ENCODE data around the gene NTM.

NTM gene

DNA sequence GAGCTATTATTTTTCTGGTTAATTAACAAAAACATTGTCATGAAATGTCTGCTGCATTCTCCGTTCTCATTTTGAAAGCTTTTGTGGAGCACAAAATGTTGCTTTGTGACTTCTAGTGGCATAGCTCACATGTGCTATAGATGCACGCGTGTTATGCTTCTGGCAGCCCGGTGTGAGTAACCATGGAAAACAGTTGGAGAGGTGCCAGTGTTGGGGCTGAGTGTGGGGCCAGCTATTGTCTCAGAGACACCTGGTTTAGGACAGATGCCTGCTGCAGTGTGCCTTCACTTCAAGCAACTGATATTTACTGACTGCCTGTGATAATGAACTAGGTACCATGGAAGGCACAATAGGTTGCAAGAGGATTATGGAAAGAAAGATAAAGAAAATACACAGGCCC, 760.6 kb downstream of the NTM start:
- DNase-seq: no peak

DNA sequence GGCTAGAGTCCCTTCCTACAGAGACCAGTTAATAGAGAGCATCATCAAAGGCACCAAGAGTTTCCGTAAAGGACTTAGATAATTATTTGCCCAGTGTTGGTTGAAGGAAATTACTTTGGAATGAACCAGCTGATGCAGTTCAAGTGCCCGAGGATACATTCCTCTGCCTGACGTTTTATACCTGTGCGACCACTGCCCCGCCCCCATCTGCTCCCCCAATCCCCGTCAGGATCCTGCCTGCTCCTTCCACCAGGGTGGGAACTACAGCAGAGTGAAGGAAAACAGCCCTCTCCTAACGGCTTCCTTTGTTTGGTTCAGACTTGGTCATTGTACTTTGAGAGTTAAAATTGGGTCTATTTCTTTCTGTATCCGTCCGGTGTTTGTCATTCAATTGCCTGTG, 761.5 kb downstream of the NTM start:
- DNase-seq: no peak

DNA sequence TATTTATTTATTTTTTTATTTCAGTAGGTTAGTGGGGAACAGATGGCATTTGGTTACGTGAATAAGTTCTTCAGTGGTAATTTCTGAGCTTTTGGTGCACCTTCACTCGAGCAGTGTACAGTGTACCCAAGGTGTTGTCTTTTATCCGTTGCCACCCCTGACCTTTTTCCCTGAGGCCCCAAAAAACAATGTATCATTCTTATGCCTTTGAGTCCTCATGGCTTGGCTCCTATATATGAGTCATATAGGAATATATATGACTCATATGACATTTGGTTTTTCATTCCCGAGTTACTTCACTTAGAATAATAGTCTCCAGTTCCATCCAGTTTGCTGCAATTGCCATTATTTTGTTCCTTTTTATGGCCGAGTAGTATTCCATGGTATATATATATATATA, 763.9 kb downstream of the NTM start:
- no peak for DNase-seq

DNA sequence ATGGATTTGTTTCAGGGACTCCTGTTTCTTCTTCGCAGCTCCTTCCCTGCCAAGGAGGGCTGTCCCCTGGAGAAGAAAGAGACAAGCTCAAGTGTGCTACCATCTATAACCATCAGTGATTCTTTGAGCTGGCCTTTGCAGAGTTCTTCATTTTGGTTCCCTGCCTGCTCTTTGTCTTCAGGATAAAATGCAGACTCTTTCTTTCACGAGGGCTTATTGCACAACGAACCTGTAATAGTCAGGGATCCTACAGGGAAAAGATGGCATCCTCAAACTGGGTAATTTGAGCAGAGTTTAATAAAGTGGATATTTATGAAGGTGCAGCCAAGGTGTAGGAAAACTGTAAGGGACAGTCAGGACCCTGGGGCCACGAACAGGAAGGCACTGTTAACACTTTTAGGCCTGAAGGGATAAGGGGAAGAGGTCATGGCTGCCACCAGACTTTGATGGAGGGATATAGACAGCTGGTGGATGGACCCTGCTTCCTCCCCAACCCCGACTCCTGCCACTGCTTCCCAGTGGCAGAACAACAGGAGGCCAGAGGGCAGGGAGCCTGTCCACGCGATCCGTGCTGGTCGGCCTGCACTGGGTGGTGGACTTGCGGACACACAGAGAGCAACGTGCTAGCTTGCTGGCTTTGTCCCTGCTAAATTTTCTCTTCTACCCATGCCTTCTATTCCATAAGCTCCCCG, 767.0 kb downstream of the NTM start:
- no peak for DNase-seq

DNA sequence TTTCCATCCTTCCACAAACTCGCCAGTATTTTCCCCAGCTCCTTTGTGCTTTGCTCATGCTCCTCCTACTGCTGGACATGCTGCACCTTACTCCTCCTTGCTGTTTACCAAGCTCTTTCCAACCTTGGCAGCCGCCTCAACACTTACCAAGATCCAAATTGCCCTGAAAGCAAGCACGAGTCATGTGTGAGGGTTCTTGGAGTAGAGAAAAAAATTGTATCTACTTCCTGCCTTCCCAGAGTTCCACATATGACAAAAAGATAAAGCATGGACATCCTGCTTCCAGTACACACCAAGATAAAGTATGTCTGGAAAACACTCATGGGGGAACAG, 767.5 kb downstream of the NTM start:
- no peak for DNase-seq

DNA sequence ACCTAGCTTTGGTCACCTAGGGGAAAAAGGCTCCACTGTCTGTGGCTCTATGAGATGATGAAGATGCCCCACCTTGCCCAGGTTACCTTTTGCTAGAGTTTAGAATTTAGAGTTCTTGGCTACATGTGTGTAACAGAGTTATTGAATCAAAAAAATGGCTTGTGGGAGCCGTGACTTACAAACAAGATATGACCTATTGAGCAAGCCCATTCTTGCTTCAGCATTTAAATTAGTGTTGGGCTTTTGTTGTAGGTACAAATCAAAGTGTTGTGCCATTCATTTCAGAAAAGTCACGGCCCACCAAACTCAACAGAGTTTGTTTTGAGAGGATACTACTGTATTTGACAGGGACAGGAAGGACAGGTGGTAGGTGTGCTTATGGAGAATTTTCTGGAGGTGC, 768.8 kb downstream of the NTM start:
- DNase-seq: no peak

DNA sequence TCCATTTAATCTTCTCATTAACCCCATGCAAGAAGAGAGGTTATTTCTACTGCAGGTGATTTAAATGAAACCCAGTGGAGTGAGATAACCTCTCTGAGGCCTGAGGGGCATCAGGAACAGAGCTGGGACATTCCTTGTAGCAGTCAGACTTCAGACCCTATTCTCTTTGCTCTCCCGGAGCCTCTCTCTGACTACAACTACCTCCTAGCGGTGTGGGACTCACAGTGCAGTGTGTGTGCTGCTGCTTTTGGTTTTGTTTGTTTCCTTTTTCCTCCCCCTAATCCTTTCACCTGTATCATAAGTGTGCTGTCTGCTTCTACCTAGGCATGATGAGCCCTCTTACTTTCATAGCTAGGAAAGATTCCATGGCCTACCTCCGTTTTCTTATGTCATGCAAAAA, 769.6 kb downstream of the NTM start:
- no peak for DNase-seq

DNA sequence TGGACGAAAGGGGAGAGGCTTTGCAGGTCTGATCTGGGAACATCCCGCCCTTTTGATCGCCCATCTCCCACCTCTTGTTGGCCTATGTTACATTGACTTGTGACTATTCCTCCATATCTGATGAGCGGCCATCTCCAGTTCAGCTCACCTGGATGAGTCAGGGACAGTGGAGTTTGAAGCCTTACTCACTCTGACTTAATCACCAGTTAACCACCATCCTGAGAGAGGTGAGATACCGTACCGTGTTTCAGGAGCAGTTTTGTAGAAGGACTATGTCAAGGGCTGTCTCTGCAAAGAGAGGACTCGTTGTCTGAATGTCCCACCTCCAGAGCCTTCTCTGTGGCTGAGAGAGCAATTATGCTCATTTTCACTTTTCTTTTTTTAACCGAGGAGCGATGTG, 771.7 kb downstream of the NTM start:
- no peak for DNase-seq

DNA sequence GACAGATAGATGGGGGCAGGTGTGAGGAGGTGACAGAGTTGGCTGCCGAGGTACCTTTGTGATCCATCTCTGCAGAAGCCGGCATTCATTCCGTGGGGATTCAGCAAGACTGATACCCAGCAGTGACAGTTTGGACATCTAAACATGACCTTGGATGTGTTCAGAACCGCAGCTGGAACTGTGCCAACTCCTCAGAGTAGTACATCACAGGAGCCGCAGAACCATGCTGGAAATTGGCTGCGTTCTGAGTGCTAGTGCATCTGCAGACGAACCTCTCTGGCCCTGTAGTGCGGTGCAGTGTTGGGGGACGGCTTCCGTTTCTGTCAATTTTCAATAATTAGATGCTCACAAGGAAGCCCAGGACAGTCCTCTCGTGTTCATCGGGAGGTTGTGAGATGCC, 772.1 kb downstream of the NTM start:
- DNase-seq: no peak

DNA sequence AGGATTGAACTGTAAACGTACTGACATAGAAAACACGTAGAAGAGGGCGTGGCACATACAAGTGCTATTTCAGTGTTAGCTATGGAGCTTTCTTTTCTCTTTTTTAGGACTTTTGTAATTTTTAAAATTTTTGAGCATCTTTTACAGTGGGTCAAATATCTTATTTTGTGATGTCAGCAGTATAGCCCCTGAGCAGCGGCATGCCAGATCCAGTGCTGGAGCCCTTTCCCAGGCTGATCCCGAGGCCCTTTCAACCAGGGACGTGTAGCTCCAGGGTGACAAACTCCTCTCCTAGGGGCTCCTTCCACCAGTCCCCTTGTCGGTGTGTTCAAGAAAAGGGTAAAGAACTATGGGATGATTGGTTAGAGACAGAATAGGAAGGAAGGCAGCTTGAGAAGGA, 777.0 kb downstream of the NTM start:
- no peak for DNase-seq

DNA sequence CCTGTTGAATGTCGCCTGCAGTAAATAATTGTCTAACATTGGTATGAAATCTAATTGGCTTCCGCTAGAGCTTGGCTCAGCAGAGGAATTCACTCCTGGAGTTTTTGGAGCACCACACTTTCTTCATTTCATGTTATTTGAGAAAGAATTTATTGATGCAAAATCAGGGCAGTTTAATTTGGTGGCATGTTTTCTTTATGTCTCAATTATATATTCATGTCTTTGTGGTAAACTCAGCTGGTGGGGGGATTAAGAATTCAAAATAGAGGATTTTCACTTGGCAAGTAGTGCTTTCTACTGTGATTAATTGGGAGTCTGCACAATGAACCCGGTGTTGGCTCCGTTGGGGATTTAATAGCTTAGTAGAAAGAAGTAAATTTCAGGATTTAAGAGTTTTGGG, 784.4 kb downstream of the NTM start:
- DNase-seq: no peak

DNA sequence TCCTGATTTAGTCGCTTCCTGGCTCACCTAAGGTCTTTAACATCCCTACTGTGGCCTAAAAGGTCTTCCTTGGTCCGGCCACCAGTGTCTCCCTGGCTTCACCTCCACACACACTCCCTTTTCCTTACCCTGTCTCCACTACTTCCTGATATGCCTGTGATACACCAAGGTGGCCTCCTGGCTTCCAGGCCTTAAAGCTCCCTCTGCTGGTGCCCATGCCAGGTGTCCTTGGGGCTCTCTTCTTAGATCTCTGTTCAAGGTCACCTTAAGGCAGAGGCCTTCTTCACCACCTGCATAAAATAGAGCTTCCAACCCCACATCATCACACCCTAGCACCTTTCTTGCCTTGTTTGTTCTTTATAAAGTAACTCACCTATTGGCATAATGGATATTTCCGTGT, 787.7 kb downstream of the NTM start:
- DNase-seq: no peak

DNA sequence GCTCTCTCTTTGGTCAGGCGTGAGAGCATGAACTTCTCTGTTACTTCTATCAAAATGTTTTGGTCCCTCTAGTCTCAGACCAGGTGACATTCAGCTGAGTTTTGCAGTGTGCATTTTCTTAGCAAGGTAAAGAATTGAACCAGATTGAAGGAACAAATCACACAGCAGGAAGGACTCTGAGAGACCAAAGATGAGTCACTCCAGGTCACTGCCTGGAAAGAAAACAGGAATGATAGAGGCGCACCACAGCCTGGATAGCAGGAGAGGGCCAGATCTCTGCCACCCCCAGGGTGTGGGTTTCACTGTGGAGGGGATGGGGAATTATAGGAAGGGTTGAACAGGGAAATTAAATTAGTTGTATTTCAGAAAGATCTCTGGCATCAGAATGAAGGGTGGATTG, 788.3 kb downstream of the NTM start:
- no peak for DNase-seq

DNA sequence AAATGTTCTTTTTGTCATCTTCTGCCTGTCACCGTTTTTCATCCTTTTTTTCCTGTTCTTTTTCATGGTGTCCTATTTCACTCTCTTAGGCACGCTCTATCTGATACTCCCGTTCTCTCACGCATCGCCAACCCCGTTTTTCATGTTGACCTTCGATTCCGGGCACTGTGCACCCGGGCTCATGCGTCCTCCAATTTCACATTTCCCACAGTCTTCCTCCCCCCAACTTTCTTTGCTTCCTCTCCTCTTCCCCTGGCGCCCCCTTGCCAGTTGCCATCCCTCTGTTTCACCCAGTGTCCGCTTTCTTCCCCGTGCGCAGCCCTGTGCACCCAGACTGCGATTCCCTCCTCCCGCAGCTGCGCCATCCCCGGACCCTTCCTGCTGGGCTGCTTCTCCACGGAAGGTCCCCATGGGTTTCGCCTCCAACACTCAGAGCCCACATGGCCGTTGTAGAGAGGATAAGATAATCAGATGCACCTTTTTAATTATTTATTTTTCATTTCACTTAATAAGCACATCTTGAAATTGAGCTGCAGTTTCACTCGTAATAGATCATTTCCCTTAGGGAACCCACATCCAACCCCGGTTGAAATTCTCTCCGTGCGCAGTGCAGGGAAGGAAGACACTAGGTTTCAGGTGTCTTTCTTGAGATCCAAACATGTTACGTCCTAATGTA, 791.1 kb downstream of the NTM start:
- DNase-seq: no peak

DNA sequence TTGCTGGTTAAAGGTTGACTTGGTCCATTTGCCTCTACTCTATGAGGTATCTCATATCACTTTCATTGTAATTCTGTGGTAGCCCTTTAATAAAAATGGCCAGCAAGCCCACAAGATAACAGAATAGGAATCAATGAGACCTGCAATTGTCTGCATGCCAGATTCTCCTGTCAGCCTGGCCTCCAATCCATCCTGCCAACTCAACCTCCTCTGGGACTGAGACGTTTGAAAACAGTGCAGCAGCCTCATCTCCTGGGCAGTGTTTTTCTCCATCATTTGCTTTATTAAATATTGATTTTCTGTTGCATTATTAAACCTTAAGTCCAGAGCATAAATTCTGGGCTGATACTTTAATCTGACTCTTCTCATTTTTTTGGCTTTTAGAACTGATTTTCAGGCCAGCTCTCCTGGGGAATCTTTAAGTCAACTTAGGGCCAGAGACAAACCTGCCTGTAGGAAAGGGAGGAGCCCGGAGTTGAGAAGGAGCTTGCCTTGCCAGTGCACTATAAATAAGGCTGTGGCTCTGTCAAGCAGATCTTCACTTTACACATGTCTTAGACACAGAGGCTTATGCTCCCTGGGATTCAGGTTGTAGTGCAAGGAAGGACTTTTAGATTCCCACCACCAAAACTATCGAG, 798.0 kb downstream of the NTM start:
- no peak for DNase-seq

DNA sequence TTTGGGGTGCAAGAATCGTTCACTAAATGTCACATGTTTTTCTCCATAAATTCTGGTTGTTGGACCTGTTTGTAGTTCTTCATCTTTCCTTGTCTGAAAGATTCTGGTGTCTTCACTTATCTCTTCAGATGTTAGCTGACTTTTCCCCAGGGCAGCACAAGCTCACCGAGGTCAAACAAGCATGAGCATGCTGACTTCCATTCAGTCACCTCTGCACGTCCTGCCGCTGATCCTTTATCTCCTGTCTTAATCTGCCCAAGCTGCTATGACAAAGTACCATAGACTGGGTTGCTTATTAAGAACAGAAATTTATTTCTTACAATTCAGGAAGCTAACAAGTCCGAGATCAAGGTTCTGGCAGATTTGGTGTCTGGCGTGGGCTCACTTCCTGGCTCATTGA, 800.6 kb downstream of the NTM start:
- no peak for DNase-seq

DNA sequence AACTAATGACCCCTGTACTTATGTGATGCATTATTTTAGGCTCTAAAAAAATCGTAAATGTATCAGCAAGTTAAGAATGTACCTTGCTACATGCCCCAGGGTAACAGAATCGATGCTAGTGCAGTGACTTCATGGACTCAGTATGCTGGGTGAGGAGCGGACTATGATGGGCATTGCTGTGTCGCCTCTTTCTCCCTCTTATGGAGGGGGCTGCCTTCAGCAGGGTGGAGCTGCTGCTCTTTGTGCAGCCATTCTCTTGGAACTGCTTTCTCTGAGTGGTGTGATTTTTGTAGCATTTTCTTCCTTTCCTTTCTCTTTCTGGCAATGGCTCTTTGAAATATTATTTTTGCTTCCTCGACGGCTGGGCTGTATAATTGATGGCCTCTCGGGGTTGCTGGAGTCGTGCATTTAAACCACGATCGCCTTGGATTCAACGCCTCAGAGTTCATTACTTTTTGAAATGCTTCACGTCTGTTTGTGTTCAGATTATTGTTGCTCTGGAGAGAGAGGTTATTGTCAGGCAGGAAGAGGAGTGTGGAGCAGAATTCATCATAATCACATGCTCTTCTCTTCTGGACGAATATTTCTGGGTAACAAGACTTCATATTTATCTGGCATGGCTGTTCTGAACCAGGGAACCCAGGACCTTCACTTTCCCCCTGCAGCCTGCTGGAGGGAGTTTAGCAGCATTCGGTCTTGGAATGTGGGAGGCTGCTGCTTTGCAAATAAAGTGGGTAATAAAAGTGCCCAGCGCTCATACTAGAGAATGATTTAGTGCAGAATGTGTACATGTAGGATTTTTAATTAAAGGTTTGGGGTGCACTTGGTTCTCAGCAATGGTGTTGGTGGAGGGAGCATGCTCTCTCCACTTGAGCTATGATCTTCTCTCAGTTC, 804.2 kb downstream of the NTM start:
- no peak for DNase-seq

DNA sequence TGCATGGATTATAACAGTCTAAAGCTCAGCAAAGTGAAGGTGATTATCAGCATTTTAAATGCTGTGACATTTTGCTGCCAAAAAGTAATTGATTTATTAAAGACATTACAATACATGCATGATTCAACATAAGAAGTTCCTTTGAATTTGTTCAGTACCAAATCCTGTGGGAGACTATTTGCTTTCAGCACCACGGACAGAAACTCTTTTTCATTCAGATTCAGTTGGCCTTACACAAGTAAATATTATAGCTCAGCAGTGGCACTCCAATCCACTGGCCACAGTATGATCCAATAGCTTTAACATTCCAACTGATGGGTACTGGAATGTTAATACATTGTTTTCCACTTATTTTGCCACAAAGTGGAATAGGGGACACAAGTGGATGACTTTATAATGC, 806.7 kb downstream of the NTM start:
- no peak for DNase-seq

DNA sequence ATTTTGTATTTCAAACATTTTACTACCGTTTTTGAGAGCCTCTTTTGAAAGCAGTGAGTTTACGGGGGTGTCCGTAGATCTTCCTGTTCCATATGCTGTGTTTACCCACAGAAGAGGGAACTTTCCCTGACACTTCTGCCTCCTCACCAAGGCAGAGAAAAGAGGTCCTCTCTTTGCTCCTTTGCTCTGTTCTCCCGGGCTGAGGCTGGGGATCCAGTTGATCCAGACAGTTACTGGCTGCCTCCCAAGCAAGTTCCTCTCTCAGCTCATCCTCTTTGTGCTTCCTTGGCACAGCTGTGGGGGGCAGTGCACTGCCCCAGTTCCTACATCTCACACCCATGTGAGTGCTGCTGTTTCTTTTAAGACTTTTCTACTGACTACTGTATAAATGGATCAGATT, 813.7 kb downstream of the NTM start:
- DNase-seq: no peak

DNA sequence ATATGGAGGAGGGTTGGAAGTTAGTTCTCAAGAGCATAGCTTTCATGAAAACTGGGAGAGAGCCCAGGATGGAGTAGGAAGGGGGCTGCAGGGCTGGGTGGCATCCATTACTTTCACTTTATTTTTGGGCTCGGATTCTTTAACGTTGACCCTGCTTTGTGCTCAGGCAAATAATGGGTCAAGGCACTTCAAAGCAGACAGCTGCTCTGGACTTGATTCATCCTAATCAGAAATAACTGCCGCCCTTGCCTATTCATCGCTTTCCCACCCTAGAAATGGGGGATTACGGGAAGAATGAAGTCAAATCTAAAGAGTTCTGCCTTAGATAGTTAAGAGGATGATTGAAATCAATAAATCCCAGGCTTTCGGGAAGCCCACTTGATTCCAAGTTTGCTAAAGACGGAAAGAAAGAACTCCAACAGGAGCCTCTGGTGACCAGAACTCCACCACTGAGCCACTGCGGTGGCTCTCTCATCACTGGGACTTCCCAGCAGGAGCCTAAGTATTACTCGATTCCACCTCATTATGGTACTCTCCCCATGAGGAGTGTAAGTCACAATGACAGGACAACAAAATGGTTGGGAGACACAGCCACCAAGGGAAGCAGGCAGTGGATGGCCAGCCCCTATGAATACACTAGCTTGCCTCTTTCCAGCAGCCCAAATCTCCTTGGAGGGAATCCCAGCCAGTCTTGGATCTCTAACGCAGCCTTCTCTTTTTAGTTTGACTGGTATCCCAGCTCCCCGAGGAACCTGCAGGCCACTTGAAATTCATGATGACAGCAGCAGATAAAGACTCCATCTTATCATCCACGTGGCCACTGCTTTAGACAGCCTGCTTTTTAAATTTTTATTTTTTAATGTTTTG, 815.5 kb downstream of the NTM start:
- DNase-seq: no peak

DNA sequence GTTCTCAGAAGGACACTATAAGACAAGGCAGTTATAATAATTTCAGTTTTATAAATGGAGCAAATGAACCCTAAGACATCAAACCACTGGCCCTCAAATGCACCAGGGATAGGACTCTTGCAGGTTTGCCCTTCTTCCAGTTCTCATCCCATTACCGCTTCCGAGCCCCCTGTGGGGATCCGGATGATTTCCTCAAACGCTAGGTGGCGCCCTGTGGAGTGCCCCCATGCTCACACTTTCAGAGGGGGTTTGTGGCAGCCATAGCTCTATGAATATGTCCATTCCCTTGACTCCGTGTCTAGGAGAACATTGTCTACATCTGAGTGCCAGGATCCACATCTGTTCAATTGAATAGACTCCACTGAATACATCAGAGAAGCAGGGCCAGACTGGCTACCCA, 816.3 kb downstream of the NTM start:
- DNase-seq: no peak

DNA sequence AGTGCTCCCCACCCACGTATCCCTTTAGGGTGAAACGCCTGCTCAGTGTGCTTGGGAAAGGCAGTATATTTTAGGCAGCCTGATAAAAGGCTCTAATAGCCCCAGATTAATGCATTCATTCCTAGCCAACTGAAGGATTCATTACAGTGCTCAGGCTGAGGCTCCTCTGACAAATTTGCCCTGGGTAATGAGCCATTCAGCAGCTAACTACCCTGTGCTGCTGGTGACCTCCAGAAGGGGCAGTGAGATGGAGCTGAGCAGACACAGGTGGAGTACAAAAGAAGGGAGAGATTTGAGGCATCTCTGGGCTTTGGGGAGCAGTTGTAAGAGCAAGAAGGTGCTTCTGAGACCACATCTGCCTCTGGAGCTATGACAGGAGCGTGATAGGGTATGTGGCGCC, 817.0 kb downstream of the NTM start:
- DNase-seq: no peak

DNA sequence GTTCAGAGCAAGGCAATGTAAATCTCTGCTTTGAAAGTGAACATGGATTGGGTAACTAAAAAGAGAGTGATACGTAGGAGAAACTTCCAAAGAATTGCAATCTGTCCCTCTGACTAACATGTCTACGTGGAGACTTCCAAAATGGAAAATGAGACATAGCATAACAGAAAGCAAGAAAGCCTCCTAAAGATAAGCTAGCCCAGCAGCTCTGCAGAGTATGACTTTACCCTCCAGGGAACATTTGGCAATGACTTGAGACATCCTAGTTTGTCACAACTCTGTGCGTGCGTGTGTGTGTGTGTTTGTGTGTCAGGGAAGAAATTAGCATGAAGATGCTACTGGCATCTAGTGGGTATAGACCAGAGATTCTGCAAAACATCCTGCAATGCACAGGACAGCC, 817.4 kb downstream of the NTM start:
- no peak for DNase-seq

All from CD4-positive, alpha-beta T cell treated with Interleukin-6 for 4 hours (primary cell).